Esophagus muscularis mucosa (tissue), 3 donors: ENCODE data around the gene RPRD1A.

Experiments
- CTCF ChIP-seq, 3 experiments: fragments of 200-600 bp in 2 of 3; fragments of 450-650 bp in 1 of 3; sonication (generic) in 2 of 3; IDR thresholded peaks; one replicate each; pipeline ENCODE4 v1.5.1; 2017 to 2019; ENCODE audit warnings: antibody characterized with exemption in 3 of 3, mild to moderate bottlenecking in 2 of 3, moderate library complexity in 1 of 3
- POLR2A ChIP-seq: fragments of 450-650 bp; IDR thresholded peaks from one replicate; pipeline ENCODE4 v1.6.1; 2017; ENCODE audit warnings: antibody characterized with exemption, moderate library complexity, mild to moderate bottlenecking, low read depth
- POLR2AphosphoS5 ChIP-seq, 2 donors: sonication (generic); formaldehyde crosslinking; IDR thresholded peaks; one replicate each; pipeline ENCODE4 v1.6.1; 2017; ENCODE audit warnings: antibody characterized with exemption in 2 of 2

DNA sequence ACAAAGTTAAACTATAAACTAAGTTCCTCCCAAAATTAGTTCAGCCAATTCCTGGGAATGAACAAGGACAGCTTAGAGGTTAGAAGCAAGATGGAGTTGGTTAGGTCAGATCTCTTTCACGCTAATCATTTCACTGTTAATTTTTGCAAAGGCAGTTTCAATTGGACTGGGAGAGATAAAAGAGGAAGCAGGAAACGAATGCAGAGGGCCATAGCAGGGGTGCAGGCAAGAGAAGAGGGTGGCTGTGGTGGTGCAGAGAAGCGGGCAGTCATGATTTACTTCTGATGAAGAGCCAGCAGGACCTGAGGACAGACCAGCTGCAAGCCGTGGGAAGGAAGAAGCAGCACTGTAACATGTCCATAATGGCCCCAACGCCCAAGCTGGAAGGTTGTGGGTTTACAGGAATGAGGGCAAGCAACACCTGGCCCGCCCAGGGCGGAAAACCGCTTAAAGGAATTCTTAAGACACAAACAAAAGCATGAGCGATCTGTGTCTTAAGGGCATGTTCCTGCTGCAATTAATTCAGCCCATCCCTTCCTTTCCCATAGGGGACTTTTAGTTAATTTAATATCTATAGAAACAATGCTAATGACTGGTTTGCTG, 99.0 kb downstream of the RPRD1A start:
- TF ChIP-seq POLR2AphosphoS5 (IDR thresholded peaks at IDR 0.05) (no peak), CTCF (IDR thresholded peaks at IDR 0.05) (no peak), POLR2A (no peak)
